GM12873 (cell line): Measurements from ENCODE around the gene GALNT1.

Source experiments
- CTCF ChIP-seq: IDR thresholded peaks from 2 replicates; pipeline ENCODE4 v1.5.1; 2012; ENCODE audit warnings: low read depth, mild to moderate bottlenecking, moderate library complexity, low read length, control low read depth; ENCODE audit not compliant: insufficient read depth; ENCODE audit errors: missing control alignments

GALNT1 gene

GRCh38 chr18:35714539-35714938 is 133.0 kb downstream of the GALNT1 start:
- no peak for TF ChIP-seq CTCF

- no peak for TF ChIP-seq CTCF
Observed at GRCh38 chr18:35715139-35715538, 133.6 kb downstream of the GALNT1 start.

- TF ChIP-seq CTCF, result no peak
Observed at GRCh38 chr18:35716169-35716831, 134.8 kb downstream of the GALNT1 start.

- no peak for TF ChIP-seq CTCF
Observed at GRCh38 chr18:35717182-35717581, 135.6 kb downstream of the GALNT1 start.

GRCh38 chr18:35721431-35722081 is 140.0 kb downstream of the GALNT1 start:
- TF ChIP-seq CTCF, result no peak

GRCh38 chr18:35728676-35729075 is 147.1 kb downstream of the GALNT1 start:
- TF ChIP-seq CTCF, result no peak

- TF ChIP-seq CTCF, result no peak
Observed at GRCh38 chr18:35729991-35730668, 148.6 kb downstream of the GALNT1 start.
